HG03558 (cell line): ENCODE results near the gene IGLON5.

Experiments used
- ATAC-seq: cut with Tn5 transposase; IDR thresholded peaks from one replicate; pipeline ENCODE4 v1.9.1; 2021; ENCODE audit warnings: moderate number of reproducible peaks; ENCODE audit not compliant: unreplicated experiment; ENCODE audit errors: extremely low read depth

IGLON5 gene

GRCh38 chr19:51359294-51359693 is 47.9 kb downstream of the IGLON5 start:
- ATAC-seq = no peak

GRCh38 chr19:51361239-51361638 is 49.8 kb downstream of the IGLON5 start:
- ATAC-seq = no peak

GRCh38 chr19:51364200-51365106 is 53.0 kb downstream of the IGLON5 start:
- ATAC-seq = no peak

GRCh38 chr19:51365211-51365964 is 53.9 kb downstream of the IGLON5 start:
- ATAC-seq = no peak

GRCh38 chr19:51365965-51366388 is 54.5 kb downstream of the IGLON5 start, which contains the start of gene ETFB:
TSS of gene ETFB (minus strand) at chr19:51366388. CDS start at chr19:51366326, 62 bp downstream.
- no peak for ATAC-seq

GRCh38 chr19:51366389-51367254 is 55.2 kb downstream of the IGLON5 start:
- ATAC-seq = peak; percentile 40

- ATAC-seq = no peak
These were observed 55.8 kb downstream of the IGLON5 start for GRCh38 chr19:51367255-51367564.

GRCh38 chr19:51367565-51368365 is 56.3 kb downstream of the IGLON5 start:
- no peak for ATAC-seq

GRCh38 chr19:51368366-51369282 is 57.2 kb downstream of the IGLON5 start, which contains the start of gene CLDND2:
TSS of gene CLDND2 (minus strand) at chr19:51369003. CDS start at chr19:51368577, 426 bp downstream.
- no peak for ATAC-seq

- no peak for ATAC-seq
These were observed 58.8 kb downstream of the IGLON5 start for GRCh38 chr19:51370230-51370629.

GRCh38 chr19:51371186-51371690 is 59.8 kb downstream of the IGLON5 start:
- no peak for ATAC-seq

GRCh38 chr19:51372021-51372648 is 60.7 kb downstream of the IGLON5 start:
- ATAC-seq = no peak

- no peak for ATAC-seq
These were observed 61.4 kb downstream of the IGLON5 start, which contains the start of gene NKG7 for GRCh38 chr19:51372649-51373504. TSS of gene NKG7 (minus strand) at chr19:51372654. CDS start at chr19:51372535, 119 bp downstream.

- no peak for ATAC-seq
These were observed 64.2 kb downstream of the IGLON5 start for GRCh38 chr19:51375504-51376221.

- ATAC-seq = no peak
These were observed 66.0 kb downstream of the IGLON5 start for GRCh38 chr19:51377422-51377821.

- ATAC-seq = no peak
These were observed 68.9 kb downstream of the IGLON5 start for GRCh38 chr19:51380379-51380778.
